NT2/D1 (cell line): ENCODE measurements around the gene MAGEA1.

Experiments used
- YY1 ChIP-seq: IDR thresholded peaks from 2 replicates; pipeline ENCODE4 v1.6.1; 2011; ENCODE audit not compliant: insufficient read length, insufficient read depth
- ZNF274 ChIP-seq: IDR thresholded peaks from 2 replicates; pipeline ENCODE4 v1.6.1; 2011; ENCODE audit warnings: mild to moderate bottlenecking, low read depth, low read length

GRCh38 chrX:153161952-153162351 lies 17.1 kb upstream of the MAGEA1 start:
- TF ChIP-seq YY1 (no peak), ZNF274 (no peak)
